Immature natural killer cell (primary cell): ENCODE results near the gene LMX1A. TPM values are rescaled to one million over a fixed set of nuclear protein-coding genes. Genes with fewer than 3 reads are reported as not detected.

Source experiments
- DNase-seq, 3 donors: peaks; one replicate each; pipeline ENCODE4 v3.0.0; 2022; ENCODE audit warnings: mixed read lengths in 1 of 3
- H3K27ac Mint-ChIP-seq, 6 donors: one replicate each; pipeline ENCODE4 v1.8.0; 2020; ENCODE audit warnings: mixed read lengths in 6 of 6, mild to moderate bottlenecking in 5 of 6, inconsistent platforms in 4 of 6, moderate library complexity in 3 of 6
- H3K27me3 Mint-ChIP-seq, 3 donors: one replicate each; pipeline ENCODE4 v1.8.0; 2020 to 2021; ENCODE audit warnings: low read depth in 3 of 3, mild to moderate bottlenecking in 3 of 3, mixed read lengths in 3 of 3, moderate library complexity in 3 of 3, inconsistent platforms in 1 of 3
- H3K36me3 Mint-ChIP-seq, 3 donors: one replicate each; pipeline ENCODE4 v1.8.0; 2020; ENCODE audit warnings: mixed read lengths in 3 of 3, inconsistent platforms in 2 of 3, mild to moderate bottlenecking in 2 of 3
- H3K4me1 Mint-ChIP-seq, 2 donors: one replicate each; pipeline ENCODE4 v1.8.0; 2020; ENCODE audit warnings: inconsistent platforms in 2 of 2, mild to moderate bottlenecking in 2 of 2, mixed read lengths in 2 of 2, moderate library complexity in 1 of 2
- H3K4me3 Mint-ChIP-seq, 5 donors: one replicate each; pipeline ENCODE4 v1.8.0; 2020; ENCODE audit warnings: mild to moderate bottlenecking in 5 of 5, mixed read lengths in 5 of 5, inconsistent platforms in 3 of 5, moderate library complexity in 3 of 5
- H3K9me3 Mint-ChIP-seq, 6 donors: one replicate each; pipeline ENCODE4 v1.8.0; 2020; ENCODE audit warnings: mild to moderate bottlenecking in 6 of 6, mixed read lengths in 6 of 6, inconsistent platforms in 4 of 6, moderate library complexity in 3 of 6
- polyA plus RNA-seq, 3 donors: library from polyadenylated mRNA; unstranded; fragments of 300-500 nt; fragmentation: Illumina TruSeq; gene quantifications; one replicate each; pipeline ENCODE4 v1.2.3, GENCODE V29; 2021

Gene LMX1A
- polyA plus RNA-seq, 3 donors from 2014 or later = not detected

DNA sequence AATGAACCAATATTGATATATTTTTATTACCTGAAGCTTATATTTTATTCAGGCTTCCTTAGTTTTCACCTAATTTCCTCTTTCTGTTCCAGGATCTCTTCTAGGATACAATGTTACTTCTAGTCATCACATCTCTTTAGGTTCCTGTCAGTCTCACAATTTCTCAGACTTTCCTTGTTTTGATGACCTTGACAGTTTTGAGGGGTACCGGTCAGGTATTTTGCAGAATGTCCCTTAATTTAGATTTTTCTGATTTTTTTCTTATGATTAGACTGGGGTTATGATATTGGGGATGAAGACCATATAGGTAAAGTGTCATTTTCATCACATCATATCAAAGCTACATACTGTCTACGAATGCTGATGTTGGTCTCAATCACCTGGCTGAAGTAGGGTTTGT, 167.5 kb downstream of the LMX1A start:
- Mint-ChIP-seq H3K36me3 (no peaks in the 10 kb centered on the region), H3K4me3 (no peak overlapping the region), H3K27ac (no peak overlapping the region), H3K27me3 (peaks cover 0 to 2% (median 0%) of the 10 kb centered on the region in 3 donors), H3K4me1 (no peaks in the 10 kb centered on the region), H3K9me3 (peaks cover 0 to 7% (median 0%) of the 10 kb centered on the region in 6 donors)
- no peak for DNase-seq

DNA sequence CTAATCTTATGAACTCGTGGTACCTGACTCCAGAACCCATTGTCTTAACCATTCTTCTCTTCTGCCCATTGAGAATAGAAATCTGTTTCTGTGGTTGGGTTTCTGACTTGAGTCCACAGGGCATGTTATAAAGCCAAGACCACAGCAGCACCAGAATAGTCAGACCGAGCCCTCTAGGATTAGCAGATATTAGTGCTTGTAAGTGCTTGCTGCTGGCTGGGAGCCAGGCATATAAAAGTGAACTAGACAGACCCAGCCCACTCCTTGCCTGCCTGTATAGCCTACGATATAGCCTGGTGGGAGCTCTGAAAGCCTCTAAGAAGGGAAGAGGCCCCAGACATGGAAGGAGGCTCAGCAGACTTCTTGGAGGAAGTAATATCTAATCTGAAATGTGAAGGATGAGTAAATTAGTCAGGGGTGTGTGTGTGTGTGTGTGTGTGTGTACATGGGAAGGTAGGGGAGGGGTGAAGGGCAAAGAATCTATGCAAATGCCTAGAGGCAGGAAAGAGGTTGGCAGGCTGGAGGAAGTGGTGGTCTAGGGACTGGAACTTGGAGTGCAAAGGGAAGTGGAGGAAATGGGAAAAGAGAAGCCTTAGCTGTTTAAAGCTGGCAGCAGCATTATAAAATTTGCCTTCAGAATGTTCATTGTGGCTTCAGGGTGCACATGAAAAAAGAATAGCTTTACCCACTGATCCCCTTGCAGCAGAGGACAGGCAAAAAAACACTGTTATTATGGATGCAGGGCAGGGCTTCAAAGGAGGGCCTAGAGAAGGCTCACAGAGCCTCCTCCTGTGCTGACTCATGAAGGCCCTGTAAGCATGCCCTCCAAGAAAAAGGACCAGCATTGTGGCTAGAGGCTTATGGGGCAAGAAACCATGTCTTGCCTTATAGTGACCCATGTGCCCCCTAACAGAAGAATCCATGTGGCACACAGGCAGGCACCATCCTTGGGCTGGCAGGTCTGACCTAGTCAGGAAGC, 169.2 kb downstream of the LMX1A start:
- Mint-ChIP-seq H3K4me1 (no peaks in the 10 kb centered on the region), H3K36me3 (no peaks in the 10 kb centered on the region), H3K27me3 (peaks cover 0 to 3% (median 2%) of the 10 kb centered on the region in 3 donors), H3K4me3 (no peak overlapping the region), H3K27ac (no peak overlapping the region), H3K9me3 (peaks cover 0 to 10% (median 3%) of the 10 kb centered on the region in 6 donors)
- no peak for DNase-seq

DNA sequence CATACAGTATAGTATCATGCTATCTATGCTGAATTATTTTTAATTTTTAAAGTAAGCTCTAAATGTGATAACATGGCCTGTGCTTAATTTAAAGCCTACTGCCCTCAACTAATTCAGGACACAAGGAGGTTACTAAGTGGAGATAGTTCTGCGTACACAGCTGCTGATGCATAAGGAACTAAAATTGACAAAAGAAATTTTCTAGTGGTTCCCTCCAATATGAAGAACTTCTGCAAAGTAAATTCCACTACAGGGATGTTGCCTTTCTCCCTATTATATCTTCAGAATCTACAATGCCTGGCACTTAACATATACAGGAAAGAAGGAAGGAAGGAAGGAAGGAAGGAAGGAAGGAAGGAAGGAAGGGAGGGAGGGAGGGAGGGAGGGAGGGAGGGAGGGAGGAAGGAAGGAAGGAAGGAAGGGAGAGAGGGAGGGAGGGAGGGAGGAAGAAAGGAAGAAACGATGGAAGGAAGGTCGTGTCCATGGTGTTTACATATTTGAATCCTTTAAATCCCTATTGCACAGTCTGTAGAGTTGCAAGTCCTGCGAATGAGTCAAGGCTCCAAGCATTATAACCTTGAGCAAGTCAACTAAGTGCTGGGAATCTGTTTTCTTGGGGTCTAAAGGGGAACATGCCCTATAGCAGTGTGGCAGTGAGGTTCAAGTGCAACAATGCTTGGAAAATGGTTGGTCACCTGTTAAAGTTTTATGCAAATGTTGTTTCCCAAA, 171.2 kb downstream of the LMX1A start:
- DNase-seq = no peak
- Mint-ChIP-seq H3K9me3 (peaks cover 0 to 10% (median 4%) of the 10 kb centered on the region in 6 donors), H3K36me3 (no peaks in the 10 kb centered on the region), H3K27me3 (peaks cover 0 to 5% (median 2%) of the 10 kb centered on the region in 3 donors), H3K4me1 (no peaks in the 10 kb centered on the region), H3K4me3 (no peak overlapping the region), H3K27ac (no peak overlapping the region)

DNA sequence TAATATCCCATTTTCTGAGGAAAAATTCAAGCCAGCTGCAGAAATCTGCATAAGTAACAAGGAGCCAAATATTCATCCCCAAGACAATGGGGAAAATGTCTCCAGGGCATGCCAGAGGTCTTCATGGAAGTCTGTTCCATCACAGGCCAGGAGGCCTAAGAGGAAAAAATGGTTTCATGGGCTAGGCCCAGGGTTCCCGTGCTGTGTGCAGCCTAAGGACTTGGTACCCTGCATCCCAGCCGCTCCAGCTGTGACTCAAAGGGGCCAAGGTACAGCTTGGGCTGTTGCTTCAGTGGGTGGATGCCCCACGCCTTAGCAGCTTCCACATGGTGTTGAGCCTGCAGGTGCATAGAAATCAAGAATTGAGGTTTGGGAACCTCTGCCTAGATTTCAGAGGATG, 173.5 kb downstream of the LMX1A start:
- DNase-seq = no peak
- Mint-ChIP-seq H3K9me3 (peaks cover 0 to 10% (median 4%) of the 10 kb centered on the region in 6 donors), H3K36me3 (no peaks in the 10 kb centered on the region), H3K27ac (no peak overlapping the region), H3K4me3 (no peak overlapping the region), H3K27me3 (peaks cover 2 to 7% (median 5%) of the 10 kb centered on the region in 3 donors), H3K4me1 (no peaks in the 10 kb centered on the region)

DNA sequence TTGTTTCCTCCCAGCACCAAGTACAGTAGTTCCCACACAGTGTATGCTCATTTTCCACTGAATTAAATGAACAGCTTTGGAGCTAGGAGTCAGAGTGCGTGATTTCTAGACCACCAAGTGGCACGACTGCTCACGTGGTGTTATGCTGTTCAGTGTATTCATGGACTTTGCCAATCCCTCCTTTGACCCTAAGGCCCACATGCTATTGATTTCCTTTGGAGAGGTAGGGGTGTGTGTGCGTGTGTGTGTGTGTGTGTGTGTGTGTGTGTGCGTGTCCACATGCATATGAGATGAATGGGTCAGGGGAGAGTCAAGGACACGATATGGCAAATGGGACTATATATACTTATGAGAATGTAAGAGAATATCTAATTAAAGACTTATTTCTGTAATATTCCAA, 177.2 kb downstream of the LMX1A start:
- H3K27me3 Mint-ChIP-seq = peaks cover 0 to 7% (median 5%) of the 10 kb centered on the region in 3 donors
- H3K9me3 Mint-ChIP-seq = peaks cover 0 to 6% (median 5%) of the 10 kb centered on the region in 6 donors
- no peaks in the 10 kb centered on the region for H3K36me3 Mint-ChIP-seq
- DNase-seq = no peak
- no peak overlapping the region for H3K4me3 Mint-ChIP-seq
- no peaks in the 10 kb centered on the region for H3K4me1 Mint-ChIP-seq
- no peak overlapping the region for H3K27ac Mint-ChIP-seq

DNA sequence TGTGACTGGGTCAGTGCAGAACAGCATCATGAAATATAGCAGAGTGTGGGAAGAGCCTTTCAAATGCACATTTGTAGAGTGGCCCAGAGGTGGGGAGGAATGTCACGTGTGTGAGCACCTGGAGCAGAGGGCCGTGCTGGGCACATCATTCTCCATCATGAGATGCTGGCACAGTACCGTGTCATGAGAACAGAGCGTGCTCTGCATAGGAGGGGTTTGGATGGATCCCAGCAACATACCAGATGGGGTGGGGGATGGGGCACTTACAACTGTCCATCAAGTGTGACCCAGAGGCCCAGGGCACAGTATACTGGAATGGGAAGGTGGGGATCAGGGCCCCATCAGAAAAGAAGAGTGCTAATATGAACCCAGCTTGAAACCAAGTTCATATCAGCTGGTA, 182.0 kb downstream of the LMX1A start:
- DNase-seq = no peak
- H3K4me1 Mint-ChIP-seq = no peaks in the 10 kb centered on the region
- H3K36me3 Mint-ChIP-seq = no peaks in the 10 kb centered on the region
- H3K4me3 Mint-ChIP-seq = no peak overlapping the region
- H3K9me3 Mint-ChIP-seq = peaks cover 0 to 5% (median under 1%) of the 10 kb centered on the region in 6 donors
- H3K27me3 Mint-ChIP-seq = peaks cover 0 to 4% (median 3%) of the 10 kb centered on the region in 3 donors
- H3K27ac Mint-ChIP-seq = no peak overlapping the region

DNA sequence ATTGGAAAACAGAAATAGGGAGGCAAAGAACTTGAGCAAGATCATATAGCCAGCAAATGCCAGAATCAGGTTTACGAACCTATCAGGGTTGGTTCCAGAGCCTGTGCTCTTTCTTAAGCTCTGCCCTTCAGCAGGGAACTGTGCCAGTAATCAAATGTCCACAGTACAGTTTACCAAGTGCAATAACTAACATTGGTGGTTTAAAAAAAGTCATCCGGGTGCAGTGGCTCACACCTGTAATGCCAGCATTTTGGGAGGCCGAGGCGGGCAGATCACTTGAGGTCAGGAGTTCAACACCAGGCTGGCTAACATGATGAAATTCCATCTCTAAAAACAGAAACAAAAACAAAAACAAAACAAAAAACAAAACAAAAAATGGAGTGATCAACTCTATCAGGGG, 182.7 kb downstream of the LMX1A start:
- no peaks in the 10 kb centered on the region for H3K36me3 Mint-ChIP-seq
- no peaks in the 10 kb centered on the region for H3K4me1 Mint-ChIP-seq
- H3K27me3 Mint-ChIP-seq = peaks cover 0 to 4% (median 3%) of the 10 kb centered on the region in 3 donors
- no peak overlapping the region for H3K27ac Mint-ChIP-seq
- no peak for DNase-seq
- H3K9me3 Mint-ChIP-seq = peaks cover 0 to 6% (median under 1%) of the 10 kb centered on the region in 6 donors
- no peak overlapping the region for H3K4me3 Mint-ChIP-seq

DNA sequence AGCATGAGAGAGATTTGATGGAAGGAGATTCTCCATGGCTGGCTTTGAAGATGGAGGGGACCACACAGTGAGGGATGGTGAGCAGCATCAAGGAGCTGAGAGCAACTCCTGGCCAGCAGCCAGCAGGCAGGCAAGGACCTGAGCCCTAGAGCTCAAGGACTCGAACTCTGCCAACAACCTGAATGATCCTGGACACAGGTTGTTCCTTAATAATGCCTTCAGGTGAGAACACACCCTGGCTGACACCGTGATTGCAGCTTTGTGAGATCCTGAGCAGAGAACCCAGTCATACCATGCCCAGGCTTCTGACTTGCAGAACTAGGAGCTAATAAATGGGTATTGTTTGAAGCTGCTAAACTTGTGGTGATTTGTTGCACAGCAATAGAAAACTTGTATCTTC, 183.1 kb downstream of the LMX1A start:
- no peaks in the 10 kb centered on the region for H3K4me1 Mint-ChIP-seq
- H3K27me3 Mint-ChIP-seq = peaks cover 0 to 4% (median 3%) of the 10 kb centered on the region in 3 donors
- H3K9me3 Mint-ChIP-seq = peaks cover 0 to 6% (median under 1%) of the 10 kb centered on the region in 6 donors
- no peak overlapping the region for H3K4me3 Mint-ChIP-seq
- DNase-seq = no peak
- no peaks in the 10 kb centered on the region for H3K36me3 Mint-ChIP-seq
- no peak overlapping the region for H3K27ac Mint-ChIP-seq

DNA sequence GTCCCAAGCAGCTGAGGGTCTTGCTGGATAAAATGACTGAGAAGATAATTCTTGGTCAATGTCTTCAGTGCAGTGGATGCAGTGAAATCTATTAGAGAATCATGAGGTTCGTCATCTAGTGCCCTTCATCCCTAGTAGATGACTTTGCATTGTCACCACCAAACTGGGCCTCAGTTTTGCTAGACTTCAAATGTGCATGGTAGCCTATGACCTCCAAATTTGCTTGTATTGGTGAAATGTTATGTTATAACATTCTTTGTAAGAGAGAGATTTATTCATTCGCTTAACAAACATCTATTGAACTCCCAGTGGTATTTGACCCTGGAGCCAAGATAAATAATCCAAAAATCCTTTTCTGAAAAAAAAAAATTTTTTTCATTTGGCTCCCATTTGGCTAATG, 183.8 kb downstream of the LMX1A start:
- no peaks in the 10 kb centered on the region for H3K4me1 Mint-ChIP-seq
- peaks cover 0 to 4% (median 3%) of the 10 kb centered on the region in 3 donors for H3K27me3 Mint-ChIP-seq
- no peak for DNase-seq
- no peaks in the 10 kb centered on the region for H3K36me3 Mint-ChIP-seq
- no peak overlapping the region for H3K27ac Mint-ChIP-seq
- peaks cover 0 to 6% (median under 1%) of the 10 kb centered on the region in 6 donors for H3K9me3 Mint-ChIP-seq
- no peak overlapping the region for H3K4me3 Mint-ChIP-seq

DNA sequence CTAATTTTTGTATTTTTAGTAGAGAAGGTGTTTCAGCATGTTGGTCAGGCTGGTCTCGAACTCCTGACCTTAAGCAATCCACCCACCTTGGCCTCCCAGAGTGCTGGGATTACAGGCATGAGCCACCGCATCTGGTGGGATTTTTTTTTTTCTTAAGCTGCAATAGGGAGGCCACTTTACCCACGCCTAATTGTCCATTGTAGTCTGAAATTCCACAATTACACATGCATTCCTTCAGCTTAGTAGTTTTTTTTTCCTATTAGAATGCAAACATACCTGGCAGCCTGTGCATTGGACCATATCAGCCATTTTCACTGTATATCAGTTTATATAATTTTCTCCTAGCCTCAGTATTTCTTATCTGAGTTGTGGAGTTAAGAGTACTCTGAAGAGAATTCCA, 186.8 kb downstream of the LMX1A start:
- DNase-seq = no peak
- no peaks in the 10 kb centered on the region for H3K36me3 Mint-ChIP-seq

DNA sequence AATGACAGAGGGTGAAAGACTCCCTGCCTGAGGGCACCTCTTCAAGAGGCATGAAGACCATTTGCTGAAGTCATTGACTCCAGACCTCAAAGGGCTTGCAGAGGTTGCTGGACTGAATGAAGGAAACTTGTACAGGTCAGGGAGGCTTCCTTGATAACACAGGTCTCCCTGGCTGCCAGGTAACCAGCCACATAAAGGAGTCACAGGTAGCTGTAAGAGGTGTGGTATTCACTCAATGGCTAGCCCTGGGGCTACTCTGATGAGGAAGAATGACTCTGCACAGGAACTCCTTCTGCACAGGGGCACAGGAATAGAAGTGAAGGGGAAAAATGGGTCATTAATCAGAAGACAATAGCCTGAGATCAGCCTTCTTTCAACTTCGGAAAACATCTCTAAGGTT, 187.5 kb downstream of the LMX1A start:
- Mint-ChIP-seq H3K9me3 (peaks cover 0 to 6% (median 0%) of the 10 kb centered on the region in 6 donors), H3K27me3 (peaks cover 2 to 6% (median 3%) of the 10 kb centered on the region in 3 donors), H3K27ac (no peak overlapping the region), H3K4me1 (no peaks in the 10 kb centered on the region), H3K4me3 (no peak overlapping the region), H3K36me3 (no peaks in the 10 kb centered on the region)
- no peak for DNase-seq

More for the DNA sequence above, 186.8 kb downstream of the LMX1A start:
- H3K27ac Mint-ChIP-seq = no peak overlapping the region
- peaks cover 0 to 6% (median under 1%) of the 10 kb centered on the region in 6 donors for H3K9me3 Mint-ChIP-seq
- no peaks in the 10 kb centered on the region for H3K4me1 Mint-ChIP-seq
- H3K4me3 Mint-ChIP-seq = no peak overlapping the region
- H3K27me3 Mint-ChIP-seq = peaks cover 0 to 6% (median 3%) of the 10 kb centered on the region in 3 donors

DNA sequence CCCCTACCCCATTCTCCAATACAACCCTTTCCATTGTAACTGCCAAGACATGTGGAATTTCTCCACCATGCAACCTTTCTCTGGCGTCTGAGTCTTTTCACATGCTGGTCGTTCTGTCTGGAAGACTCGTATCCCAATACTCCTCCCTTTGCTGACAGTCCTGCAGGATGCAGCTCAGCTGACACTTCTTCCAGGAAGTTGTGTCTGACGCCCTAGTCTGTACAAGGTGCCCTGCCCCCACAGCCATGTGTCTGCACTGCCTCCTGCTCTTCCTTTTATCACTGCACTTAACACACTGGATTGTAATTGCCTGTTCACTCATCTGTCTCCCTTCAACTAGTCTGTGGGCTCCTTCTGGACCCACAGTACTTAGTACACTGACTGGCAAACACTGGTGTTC, 188.0 kb downstream of the LMX1A start:
- peaks cover 2 to 6% (median 4%) of the 10 kb centered on the region in 3 donors for H3K27me3 Mint-ChIP-seq
- no peak for DNase-seq
- no peaks in the 10 kb centered on the region for H3K36me3 Mint-ChIP-seq
- peaks cover 0 to 6% (median 0%) of the 10 kb centered on the region in 6 donors for H3K9me3 Mint-ChIP-seq
- no peak overlapping the region for H3K4me3 Mint-ChIP-seq
- H3K27ac Mint-ChIP-seq = no peak overlapping the region
- H3K4me1 Mint-ChIP-seq = no peaks in the 10 kb centered on the region

DNA sequence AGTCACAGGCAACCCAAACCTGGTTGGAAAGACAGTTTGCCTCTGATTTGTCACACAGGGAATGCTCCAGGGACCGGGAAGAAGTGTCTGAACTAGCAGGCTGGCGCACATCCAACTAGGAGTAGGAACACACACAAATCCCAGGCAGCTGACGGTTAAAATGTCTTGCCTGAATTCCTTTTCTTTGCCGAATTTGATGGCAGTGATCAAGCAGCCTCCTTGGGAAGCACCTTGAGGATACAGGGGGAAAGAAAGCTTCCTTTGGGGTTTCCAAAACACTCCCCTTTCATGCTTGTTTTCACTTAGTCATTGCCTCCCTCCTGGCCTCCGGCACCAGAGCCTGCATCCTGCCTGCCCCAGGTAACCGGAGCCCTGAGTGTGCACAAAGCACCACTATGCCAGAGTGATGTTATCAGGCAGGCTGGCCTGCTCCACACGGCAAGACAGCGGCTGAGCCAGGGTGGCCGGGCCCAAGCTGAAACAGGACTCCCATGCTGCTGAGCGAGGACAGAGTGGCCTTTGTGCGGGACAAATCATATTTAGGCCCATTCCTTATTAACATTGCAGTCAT, 193.8 kb downstream of the LMX1A start:
- no peak overlapping the region for H3K4me3 Mint-ChIP-seq
- H3K36me3 Mint-ChIP-seq = no peaks in the 10 kb centered on the region
- H3K9me3 Mint-ChIP-seq = peaks cover 0 to 4% (median 0%) of the 10 kb centered on the region in 6 donors
- no peak for DNase-seq
- H3K27me3 Mint-ChIP-seq = peaks cover 2 to 4% (median 2%) of the 10 kb centered on the region in 3 donors
- H3K4me1 Mint-ChIP-seq = no peaks in the 10 kb centered on the region
- H3K27ac Mint-ChIP-seq = no peak overlapping the region
